H7 (cell line): ENCODE results near the gene ATOX1. TPM values are rescaled to one million over a fixed set of nuclear protein-coding genes. Genes with fewer than 3 reads are reported as not detected.

ENCODE experiments used
- DNase-seq: peaks from one replicate; pipeline ENCODE4 v3.0.0; 2012
- H3K27me3 ChIP-seq: 2 replicates; pipeline ENCODE4 v1.6.0; 2011; ENCODE audit warnings: mild to moderate bottlenecking, low read length; ENCODE audit not compliant: control insufficient read depth, insufficient read depth
- H3K36me3 ChIP-seq: replicated peaks from 2 replicates; pipeline ENCODE4 v1.5.1; 2011; ENCODE audit warnings: low read length; ENCODE audit not compliant: control insufficient read depth, insufficient read depth
- H3K4me3 ChIP-seq: 2 replicates; pipeline ENCODE4 v1.5.1; 2011; ENCODE audit warnings: low read depth, mild to moderate bottlenecking, control low read depth, low read length, moderate library complexity; ENCODE audit not compliant: insufficient read depth
- total RNA-seq: library from RNA; depleted of rRNA; stranded (reverse); fragments of >200 nt; shearing (Covaris generic); gene quantifications from 2 replicates; pipeline ENCODE4 v1.2.3, GENCODE V29; 2014

ATOX1 gene
- total RNA-seq, 1 experiment from 2014 or later: 50.9 TPM

DNA sequence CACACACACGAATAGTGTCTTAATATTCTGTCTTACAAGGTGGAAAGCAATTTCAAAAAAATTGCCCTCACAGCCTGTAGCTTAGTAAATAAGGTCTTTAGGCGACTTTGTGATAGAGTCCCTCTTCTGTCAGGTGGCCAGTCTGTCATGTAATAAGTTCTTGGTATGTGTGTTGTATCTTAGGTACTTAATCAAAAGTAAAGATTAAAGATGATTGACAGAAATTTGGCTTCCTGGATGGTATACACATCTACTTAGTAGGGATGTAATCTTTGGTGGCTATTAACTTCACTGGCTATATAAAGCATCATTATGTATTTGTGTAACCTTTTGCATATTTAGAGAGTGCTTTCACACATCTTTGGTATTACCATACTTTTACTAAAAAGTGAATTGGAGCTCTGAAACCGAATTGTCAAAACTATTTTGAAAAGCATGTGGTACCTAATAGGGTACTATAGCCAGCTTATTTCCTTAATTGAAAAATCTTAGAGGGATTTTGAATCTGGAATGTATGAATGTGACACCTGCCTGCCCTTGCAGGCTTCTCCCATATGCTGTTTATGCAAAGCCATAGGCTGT, 16.7 kb upstream of the ATOX1 start:
- H3K36me3 ChIP-seq: no peaks in the 10 kb centered on the region
- H3K4me3 ChIP-seq: no peak overlapping the region
- no peaks in the 10 kb centered on the region for H3K27me3 ChIP-seq
- DNase-seq: no peak

DNA sequence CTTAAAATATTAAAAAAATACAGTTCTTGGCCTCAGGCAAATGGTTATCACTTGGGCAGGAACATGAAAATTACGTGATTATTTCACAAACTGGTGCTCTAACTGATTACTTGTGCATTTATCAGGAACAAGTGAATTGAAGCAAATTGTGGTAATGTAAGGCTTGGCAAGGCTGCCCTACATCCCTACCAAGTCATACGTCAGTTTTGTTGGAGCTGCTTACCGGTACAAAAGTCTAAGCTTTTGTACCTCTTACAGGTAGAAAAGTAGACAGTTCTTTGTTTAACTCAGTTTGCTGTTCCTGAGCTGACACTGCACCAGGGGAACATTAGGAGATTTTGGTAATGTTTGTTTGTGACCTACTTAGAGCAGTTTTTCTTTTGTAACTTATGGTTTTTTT, 15.5 kb upstream of the ATOX1 start:
- DNase-seq: no peak
- Histone ChIP-seq H3K36me3 (no peaks in the 10 kb centered on the region), H3K4me3 (peak overlapping the region; percentile 8; the same call in 1 of the 2 replicates), H3K27me3 (no peaks in the 10 kb centered on the region)

DNA sequence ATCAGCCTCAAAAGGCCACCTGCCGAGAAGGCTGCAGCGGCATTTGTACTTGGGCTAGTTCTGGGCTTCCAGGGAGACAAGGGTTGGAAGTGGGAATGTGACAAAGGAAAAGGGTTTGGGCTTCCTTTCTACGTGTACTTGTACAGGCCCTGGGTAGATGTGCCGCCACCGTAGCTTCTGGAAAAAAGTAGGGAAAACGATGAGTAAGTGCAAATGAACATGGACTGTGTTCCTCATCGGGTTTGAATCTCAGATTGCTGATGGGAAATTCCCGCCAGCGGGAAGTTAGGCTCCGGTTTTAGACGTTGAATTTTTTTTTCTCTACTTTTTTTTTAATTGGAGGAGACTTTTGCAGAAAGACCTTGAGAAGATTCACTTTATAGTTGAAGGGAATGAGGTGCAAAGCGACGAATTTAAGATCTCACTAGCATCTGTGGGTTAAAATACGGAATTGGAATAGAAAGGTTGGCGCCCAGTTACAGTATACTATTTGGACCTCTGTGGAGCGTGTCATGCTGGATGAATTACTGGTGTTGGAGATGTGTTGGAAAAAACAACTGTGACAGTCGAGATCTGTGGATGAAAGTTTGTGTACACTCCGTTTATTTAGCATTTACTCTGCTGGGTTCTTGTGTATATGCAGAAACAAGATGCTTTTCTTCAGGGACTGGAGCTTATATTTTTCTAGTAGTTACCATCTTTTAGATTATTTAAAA, 14.6 kb upstream of the ATOX1 start:
- Histone ChIP-seq H3K36me3 (no peaks in the 10 kb centered on the region), H3K4me3 (peak overlapping the region; percentile 98), H3K27me3 (no peaks in the 10 kb centered on the region)
- no peak for DNase-seq

DNA sequence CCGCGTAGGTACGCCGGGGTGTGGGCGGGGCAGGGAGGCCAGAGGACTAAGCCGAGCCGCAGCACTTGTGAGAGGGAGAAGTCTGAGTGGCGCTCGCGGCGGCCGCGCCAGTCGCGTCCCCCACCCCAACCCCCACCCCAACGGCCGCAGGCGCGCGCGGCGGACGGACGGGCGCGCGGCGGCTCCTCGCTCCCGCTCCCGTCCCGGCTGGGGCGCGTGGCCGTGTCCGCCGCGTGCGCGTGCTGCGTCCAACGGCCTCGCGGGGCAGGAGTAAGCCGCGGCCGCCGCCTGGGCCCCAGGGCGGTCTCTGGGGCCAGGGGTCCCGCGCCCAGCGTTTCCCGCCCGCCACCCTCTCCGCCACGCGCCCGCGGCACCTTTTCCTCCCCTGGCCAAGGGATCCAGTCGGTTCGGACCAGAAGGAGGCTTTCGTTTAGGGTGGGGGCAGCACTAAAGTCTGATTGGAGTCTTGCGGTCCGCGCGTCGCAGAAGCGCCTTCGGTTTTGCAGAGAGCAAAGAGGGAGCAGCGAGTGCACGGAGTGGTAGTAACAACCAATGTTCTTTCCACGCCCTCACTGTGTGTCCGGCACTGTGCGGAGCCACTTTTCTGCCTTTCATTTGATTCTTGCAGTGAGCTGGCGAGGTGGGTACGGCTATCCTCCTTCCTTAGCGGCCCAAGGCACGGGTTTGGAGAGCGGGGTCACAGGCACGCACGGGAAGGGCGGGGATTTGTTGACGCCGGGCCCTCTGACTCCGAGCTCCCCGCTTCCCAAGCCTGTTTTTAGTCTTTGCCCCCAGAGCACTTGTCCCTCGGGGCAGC, 13.8 kb upstream of the ATOX1 start:
- DNase-seq: peak; percentile 39
- H3K36me3 ChIP-seq: no peaks in the 10 kb centered on the region
- peak overlapping the region; percentile 98 for H3K4me3 ChIP-seq
- H3K27me3 ChIP-seq: no peaks in the 10 kb centered on the region

DNA sequence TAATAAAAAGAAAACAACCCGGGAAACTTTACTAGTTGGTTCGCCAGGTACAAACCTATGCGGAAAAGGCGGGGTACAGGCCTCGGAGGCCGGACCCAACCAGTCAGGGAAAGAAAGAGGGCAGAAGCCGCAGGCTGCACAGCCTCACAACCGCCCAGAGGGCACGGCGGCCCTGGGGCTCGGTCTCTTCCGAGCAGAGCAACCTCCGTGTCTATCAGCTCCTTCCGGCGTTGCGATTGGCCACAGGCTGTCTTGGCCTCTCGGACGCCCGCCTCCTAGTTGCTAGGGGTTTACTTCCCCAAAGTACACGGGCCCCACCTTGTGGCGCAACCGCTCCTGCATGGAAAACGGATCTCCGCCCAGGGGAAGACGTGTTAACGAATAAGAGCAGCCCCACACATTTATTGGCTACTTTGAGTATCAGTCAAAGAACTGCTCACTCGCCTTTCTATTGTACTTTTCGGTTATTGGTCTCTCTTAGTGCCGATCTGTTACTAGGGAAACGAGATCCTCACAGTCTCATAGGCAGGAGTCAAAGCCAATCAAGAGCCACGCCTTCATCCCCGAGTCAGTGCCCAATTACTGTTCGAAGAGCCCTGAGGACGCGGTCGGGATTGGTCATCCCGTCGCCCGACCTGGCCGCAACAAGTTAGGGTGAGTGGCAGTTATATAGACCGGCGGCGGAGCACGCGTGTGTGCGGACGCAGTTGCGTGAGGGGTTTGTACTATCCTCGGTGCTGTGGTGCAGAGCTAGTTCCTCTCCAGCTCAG, 13.0 kb upstream of the ATOX1 start, which contains the start of gene G3BP1:
TSS of gene G3BP1 (plus strand) at position 696 of the 770 bp plus-strand sequence. CDS start 14,667 bp downstream, outside the sequence.
- DNase-seq: peak; percentile 96
- Histone ChIP-seq H3K36me3 (no peaks in the 10 kb centered on the region), H3K4me3 (peak within 1 kb of the TSS; percentile 98), H3K27me3 (no peaks in the 10 kb centered on the region)

DNA sequence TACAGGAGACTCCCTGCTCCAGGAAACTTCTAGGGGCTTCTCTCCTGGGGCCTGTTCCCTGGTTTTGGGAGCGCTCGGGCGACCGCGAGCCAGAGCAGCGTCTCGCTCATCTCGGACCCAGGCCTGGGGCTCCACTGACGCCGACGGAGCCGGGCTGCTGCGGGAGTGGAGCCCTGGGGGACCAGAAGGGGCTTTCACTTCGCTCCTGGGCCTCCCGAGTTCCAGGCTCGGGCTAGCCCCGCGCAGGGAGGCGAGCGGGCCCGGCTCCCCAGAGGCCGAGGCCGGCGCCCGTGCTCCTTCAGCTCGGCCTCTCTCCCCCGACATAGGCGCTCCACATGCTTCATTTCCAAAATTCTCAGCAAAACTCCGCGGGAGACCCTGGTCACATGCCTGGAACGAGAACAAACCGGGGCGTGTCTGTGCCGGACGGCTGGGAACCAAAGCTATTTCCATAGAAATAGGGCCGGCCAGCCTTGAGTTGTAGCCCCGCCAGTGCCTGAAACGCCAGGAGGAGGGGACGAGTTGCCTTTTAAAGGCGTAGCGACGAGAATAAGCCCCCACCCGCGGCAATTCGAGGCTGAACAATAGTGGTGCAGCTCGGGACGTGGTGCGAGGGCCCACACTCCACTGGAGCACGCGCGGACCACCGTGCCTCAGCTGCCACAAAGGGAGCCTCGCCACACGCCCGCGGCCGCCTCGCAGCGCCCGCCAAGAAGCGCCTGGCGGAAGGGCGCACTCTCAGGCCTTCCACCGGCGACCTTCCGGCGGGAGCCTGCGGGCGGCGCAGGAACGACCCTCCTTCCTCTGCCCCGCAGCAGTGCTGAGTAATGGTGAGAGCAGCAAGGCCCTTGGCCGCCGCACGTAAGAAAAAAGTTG, 12.2 kb upstream of the ATOX1 start:
- peak; percentile 85 for DNase-seq
- H3K4me3 ChIP-seq: peak overlapping the region; percentile 56
- no peaks in the 10 kb centered on the region for H3K36me3 ChIP-seq
- H3K27me3 ChIP-seq: no peaks in the 10 kb centered on the region

DNA sequence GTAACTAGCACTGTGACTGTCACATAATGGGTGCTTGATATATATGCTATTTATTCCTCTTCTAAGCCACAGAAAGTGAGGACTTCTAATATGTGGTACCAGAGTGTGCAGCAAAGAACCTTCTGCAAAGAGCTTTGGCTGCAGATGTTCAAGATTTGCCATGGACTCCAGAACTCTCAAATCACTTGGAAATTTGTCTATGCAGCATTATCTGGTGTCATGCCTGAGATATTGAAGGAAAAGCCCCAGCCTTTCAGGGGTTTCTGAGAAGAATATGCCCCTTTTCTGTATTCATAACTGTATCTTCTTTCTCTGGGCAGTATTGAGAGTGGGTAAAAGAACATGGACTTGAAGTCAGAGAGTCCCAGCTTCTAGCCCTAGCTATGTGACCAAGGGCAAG, 8.5 kb upstream of the ATOX1 start:
- Histone ChIP-seq H3K27me3 (no peaks in the 10 kb centered on the region), H3K36me3 (no peaks in the 10 kb centered on the region), H3K4me3 (no peak overlapping the region)
- DNase-seq: no peak

DNA sequence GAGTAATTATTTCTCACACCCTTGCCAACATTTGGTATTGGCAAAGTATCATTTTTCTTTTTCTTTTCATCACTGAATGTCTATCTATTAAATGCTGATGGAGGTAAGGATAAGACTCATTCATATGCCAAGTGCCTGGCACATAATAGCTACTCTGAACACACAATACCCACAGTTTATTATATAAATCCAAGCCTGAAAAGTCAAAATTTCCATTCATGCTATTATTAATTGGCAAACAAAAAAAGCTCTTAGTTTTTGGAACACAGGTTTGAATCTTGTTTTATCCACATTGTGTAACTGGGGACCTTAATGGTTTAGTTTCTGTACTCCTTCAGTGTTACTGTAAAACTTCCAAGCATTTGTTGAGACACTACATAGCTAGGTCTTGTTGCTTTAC, 6.4 kb upstream of the ATOX1 start:
- DNase-seq: no peak
- Histone ChIP-seq H3K36me3 (no peaks in the 10 kb centered on the region), H3K27me3 (no peaks in the 10 kb centered on the region), H3K4me3 (no peak overlapping the region)

DNA sequence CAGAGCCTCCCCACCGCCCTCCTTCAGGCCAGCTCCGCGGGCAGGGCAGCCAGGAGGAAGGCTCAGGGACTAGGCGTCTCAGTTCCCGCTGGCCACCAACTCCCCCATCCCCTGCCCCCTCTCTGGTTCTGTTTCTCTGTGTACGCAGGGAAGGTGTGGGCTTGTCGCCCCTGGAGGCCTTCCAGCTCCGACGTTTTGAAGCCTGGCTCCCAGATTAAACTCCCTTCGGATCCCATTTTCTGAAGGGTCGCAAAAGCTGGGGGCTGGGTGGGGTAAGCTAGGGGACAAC, 346 bp downstream of the ATOX1 start:
- no peak for DNase-seq
- no peaks in the 10 kb centered on the region for H3K27me3 ChIP-seq

DNA sequence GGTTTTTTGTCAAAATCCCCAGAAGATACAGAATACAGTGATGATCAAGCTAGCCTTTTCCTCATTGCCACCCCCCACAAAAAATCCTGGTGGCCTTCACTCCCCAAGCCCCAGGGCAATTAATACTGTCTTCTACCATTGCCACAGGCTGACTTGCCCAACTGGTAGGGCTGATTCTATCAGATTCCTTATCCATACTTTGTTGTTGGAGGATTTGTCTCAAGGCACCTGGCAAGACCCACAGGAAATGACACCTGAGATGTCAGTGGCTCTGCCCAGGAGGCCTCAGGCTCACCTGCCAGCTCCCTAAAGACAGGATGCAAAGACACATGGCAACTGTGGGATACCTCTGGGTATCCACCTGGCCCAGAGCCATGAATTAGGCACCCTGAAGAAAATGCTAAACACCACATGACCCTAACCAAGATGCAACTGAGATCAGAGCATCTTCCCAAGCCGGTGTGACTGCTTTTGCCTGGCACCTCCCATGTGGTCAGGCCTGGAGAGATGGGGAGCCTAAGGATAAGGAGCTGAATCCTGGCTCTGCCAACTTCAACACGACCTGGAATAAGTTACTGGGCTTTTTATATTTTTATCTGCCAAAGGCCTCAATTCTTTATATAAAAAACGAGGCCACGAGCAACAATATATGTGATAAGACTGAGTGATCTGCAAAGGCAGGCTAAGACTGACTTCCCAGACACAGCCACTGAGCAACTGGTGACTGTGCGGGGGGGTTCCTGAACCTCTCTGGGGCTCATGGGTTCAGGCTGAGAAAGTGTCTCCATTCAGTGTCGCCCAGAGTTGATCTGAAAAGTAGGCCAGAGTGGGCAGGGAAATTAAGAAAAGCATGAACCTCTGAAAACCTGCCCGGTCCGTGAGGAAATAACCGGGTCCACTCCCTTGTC, 944 bp downstream of the ATOX1 start:
- Histone ChIP-seq H3K27me3 (no peaks in the 10 kb centered on the region), H3K4me3 (peak overlapping the region; percentile 81), H3K36me3 (peaks cover 2% of the 10 kb centered on the region; the same call in 1 of the 2 replicates)
- DNase-seq: peak; percentile 36

More for the DNA sequence above, 346 bp downstream of the ATOX1 start:
- Histone ChIP-seq H3K36me3 (no peaks in the 10 kb centered on the region), H3K4me3 (peak overlapping the region; percentile 81)

DNA sequence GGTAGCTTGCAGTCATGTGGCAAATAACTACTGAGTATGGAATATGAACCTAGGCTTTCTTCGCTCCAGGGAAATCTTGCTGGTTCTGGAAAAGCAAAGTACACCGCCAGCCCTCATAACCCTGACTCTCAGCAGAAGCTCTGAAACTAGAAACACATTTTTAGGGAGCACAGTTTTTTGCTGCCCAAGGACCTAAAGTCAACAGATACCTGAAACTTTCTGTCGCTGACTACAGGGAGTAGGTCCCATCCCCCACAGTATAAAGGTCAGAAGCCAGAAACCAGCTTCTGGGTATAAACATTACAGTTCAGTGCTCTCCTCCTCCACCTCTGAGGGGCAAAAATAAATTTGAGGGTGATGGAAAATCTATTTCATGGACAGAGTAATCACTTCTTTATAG, 3.0 kb downstream of the ATOX1 start:
- Histone ChIP-seq H3K4me3 (no peak overlapping the region), H3K27me3 (no peaks in the 10 kb centered on the region), H3K36me3 (peaks cover 2% of the 10 kb centered on the region; the same call in 1 of the 2 replicates)
- no peak for DNase-seq

DNA sequence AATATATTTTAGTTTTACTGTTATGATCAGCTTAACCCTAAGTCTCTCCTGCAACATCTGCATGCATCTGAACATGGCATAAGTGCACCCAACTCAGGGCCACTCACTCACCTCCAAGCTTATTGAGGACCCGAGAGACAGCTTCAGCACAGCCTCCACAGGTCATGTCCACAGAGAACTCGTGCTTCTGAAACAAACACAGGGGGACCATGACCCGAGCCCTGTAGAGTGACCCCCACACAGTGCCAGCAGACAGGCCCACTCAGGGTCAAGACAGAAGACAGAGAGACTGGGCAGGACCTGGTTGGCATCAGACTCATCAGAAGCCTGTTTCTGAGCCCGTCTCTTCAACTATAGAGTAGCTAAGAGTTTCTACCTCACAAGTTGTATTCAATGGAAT, 6.8 kb downstream of the ATOX1 start:
- Histone ChIP-seq H3K36me3 (peaks cover 2% of the 10 kb centered on the region; the same call in 1 of the 2 replicates), H3K4me3 (no peak overlapping the region), H3K27me3 (no peaks in the 10 kb centered on the region)
- no peak for DNase-seq

DNA sequence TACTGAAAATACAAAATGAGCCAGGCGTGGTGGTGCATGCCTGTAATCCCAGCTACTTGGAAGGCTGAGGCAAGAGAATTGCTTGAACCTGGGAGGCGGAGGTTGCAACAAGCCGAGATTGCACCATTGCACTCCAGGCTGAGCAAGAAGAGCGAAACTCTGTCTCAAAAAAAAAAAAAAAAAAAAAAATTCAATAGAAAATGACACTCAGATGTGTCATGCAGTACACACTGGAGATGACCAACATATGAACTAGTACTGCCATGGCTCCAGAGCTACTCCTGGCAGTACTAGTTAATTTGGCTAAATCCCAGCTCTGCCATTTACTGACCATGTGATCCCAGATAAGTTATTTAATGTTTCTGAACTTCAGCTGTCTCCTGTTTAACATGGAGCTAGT, 7.3 kb downstream of the ATOX1 start:
- H3K36me3 ChIP-seq: peaks cover 2% of the 10 kb centered on the region
- no peak for DNase-seq
- no peaks in the 10 kb centered on the region for H3K27me3 ChIP-seq
- no peak overlapping the region for H3K4me3 ChIP-seq
